ENCODE data around the gene FARS2.

The FARS2 gene

DNA sequence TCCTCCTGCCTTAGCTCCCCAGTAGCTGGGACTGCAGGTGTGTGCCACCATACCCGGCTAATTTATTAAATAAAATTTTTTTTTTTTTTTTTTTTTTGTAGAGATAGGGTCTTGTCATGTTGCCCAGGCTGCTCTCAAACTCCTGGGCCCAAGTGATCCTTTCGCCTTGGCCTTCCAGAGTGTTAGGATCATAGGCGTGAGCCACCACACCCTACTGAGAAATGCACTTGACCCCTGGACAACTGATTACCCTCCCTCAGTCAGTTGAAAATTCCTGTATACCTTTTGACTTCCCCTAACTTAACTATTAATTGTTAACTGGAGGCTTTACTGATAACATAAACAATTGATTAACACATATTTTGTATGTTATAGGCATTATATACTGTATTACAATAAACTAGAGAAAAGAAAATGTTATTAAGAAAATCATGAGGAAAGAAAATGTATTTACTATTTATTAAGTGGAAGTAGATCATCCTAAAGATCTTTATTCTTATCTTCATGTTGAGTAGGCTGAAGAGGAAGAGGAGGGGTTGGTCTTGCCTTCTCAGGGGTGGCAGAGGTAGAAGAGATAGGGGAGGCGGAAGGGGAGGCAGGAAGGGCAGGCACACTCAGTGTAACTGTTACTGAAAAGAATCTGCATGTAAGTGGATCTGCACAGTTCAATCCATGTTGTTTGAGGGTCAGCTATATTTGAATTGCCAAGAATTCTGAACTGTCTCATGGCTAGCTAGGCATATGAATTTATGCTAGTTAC is 104.3 kb downstream of the FARS2 start:
- TF ChIP-seq, protein P1, sequence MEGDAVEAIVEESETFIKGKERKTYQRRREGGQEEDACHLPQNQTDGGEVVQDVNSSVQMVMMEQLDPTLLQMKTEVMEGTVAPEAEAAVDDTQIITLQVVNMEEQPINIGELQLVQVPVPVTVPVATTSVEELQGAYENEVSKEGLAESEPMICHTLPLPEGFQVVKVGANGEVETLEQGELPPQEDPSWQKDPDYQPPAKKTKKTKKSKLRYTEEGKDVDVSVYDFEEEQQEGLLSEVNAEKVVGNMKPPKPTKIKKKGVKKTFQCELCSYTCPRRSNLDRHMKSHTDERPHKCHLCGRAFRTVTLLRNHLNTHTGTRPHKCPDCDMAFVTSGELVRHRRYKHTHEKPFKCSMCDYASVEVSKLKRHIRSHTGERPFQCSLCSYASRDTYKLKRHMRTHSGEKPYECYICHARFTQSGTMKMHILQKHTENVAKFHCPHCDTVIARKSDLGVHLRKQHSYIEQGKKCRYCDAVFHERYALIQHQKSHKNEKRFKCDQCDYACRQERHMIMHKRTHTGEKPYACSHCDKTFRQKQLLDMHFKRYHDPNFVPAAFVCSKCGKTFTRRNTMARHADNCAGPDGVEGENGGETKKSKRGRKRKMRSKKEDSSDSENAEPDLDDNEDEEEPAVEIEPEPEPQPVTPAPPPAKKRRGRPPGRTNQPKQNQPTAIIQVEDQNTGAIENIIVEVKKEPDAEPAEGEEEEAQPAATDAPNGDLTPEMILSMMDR (IDR thresholded peaks at IDR 0.05): no peak
- Histone ChIP-seq H3K27me3 (no peaks in the 10 kb centered on the region), H3K36me3 (peaks cover 6% of the 10 kb centered on the region), H3K4me1 (ENCODE audit: control insufficient read depth in 1 of 2, insufficient read depth in 1 of 2, low read depth in 1 of 2, low read length in 1 of 2) (no peaks in the 10 kb centered on the region), H3K4me3 (ENCODE audit: low read depth in 1 of 2, low read length in 1 of 2) (no peak overlapping the region), H3K9me3 (no peaks in the 10 kb centered on the region), H3K27ac (no peak overlapping the region)

DNA sequence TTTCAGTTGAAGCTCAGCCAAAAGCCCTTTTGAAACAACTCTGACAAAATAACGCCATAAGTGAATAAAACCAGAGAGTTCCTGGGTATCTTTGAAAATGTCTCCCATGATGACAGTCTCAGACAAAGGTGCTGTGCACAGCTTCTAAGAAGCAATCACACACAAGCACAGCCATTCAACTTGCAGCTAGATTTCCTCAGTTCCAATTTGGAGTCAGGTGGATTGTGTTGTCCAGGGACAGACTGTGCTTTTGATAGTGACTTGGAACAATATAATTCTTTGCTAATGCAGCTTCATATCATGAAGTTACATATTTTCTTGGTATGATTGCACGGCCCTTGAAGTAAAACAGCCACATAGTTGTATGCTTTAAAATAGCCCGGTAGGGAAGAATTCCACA is 105.6 kb downstream of the FARS2 start:
- Histone ChIP-seq H3K4me1 (ENCODE audit: control insufficient read depth in 1 of 2, insufficient read depth in 1 of 2, low read depth in 1 of 2, low read length in 1 of 2) (no peaks in the 10 kb centered on the region), H3K27me3 (no peaks in the 10 kb centered on the region), H3K9me3 (no peaks in the 10 kb centered on the region), H3K36me3 (peaks cover 6% of the 10 kb centered on the region), H3K4me3 (ENCODE audit: low read depth in 1 of 2, low read length in 1 of 2) (no peak overlapping the region), H3K27ac (no peak overlapping the region)
- TF ChIP-seq, protein P1 (IDR thresholded peaks at IDR 0.05): no peak

DNA sequence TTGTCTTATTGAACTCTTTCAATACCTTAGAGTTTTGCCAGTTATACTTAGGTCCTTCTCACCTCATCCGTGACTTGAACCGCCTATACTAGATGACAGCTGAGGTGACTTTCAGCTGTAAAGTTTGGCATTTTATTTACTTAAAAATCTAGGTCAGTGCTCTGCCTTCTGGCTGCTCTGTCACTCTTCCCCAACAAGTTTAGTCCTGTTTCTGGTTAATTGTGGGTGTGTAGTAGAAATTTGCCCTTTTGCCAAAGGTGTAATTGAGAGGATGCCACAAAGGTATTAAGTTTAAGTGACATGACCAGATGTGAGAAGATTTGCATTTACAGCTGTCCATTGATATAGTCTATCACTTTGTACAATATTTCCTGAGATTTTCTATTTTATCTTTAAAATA is 106.2 kb downstream of the FARS2 start:
- Histone ChIP-seq H3K27ac (no peak overlapping the region), H3K27me3 (no peaks in the 10 kb centered on the region), H3K9me3 (no peaks in the 10 kb centered on the region), H3K4me1 (ENCODE audit: control insufficient read depth in 1 of 2, insufficient read depth in 1 of 2, low read depth in 1 of 2, low read length in 1 of 2) (no peaks in the 10 kb centered on the region), H3K36me3 (peaks cover 6% of the 10 kb centered on the region), H3K4me3 (ENCODE audit: low read depth in 1 of 2, low read length in 1 of 2) (no peak overlapping the region)
- TF ChIP-seq, protein P1 (IDR thresholded peaks at IDR 0.05): no peak

DNA sequence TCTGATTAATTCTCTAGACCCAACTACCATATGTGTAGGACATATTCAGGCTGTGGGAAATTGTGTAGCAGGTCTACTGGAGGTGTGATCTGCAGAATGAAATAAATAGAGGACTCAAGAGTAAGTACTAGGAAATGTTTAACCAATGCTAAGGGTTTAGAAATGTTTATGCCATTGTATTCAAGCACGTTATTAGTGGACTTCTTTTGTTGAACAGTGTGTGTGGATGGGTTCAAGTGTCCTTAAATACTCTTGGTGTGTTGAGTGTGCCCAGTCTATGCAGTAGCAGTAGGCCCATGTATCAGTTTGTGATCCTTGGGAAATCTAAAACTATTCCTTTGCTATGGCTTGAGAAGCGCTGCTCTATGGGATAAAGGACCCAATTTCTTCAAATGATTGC is 112.1 kb downstream of the FARS2 start:
- Histone ChIP-seq H3K27ac (no peak overlapping the region), H3K4me1 (ENCODE audit: control insufficient read depth in 1 of 2, insufficient read depth in 1 of 2, low read depth in 1 of 2, low read length in 1 of 2) (no peaks in the 10 kb centered on the region), H3K9me3 (no peaks in the 10 kb centered on the region), H3K4me3 (ENCODE audit: low read depth in 1 of 2, low read length in 1 of 2) (no peak overlapping the region), H3K36me3 (peaks cover 6% of the 10 kb centered on the region), H3K27me3 (no peaks in the 10 kb centered on the region)
- TF ChIP-seq, protein P1 (IDR thresholded peaks at IDR 0.05): no peak

DNA sequence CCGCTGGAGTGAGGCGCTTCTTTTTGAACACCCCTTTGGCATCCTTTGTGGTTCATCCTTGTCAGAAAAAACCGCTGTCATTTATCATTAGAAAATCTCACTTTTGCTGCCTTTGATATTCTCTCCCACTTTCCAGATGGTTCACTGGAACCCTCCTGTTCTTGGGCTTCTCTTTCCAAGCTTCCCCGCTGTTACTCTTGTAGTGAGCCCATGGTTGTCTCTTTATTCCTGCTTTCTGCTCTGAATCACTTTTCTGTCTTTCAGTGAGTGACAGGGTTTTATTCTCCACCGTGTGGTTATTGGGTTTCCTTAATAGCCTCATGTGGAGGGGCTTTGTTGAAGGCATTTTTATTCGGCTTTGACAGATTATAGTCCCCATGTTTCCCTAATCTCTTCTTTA is 117.0 kb downstream of the FARS2 start:
- TF ChIP-seq, protein P1 (IDR thresholded peaks at IDR 0.05): no peak
- H3K27ac ChIP-seq: no peak overlapping the region

More for the DNA sequence above, 117.0 kb downstream of the FARS2 start:
- Histone ChIP-seq H3K36me3 (no peaks in the 10 kb centered on the region), H3K4me3 (ENCODE audit: low read depth in 1 of 2, low read length in 1 of 2) (no peak overlapping the region), H3K4me1 (ENCODE audit: control insufficient read depth in 1 of 2, insufficient read depth in 1 of 2, low read depth in 1 of 2, low read length in 1 of 2) (no peaks in the 10 kb centered on the region), H3K9me3 (no peaks in the 10 kb centered on the region), H3K27me3 (no peaks in the 10 kb centered on the region)

Data from neutrophil (primary cell).